HFFc6 (cell line): ENCODE data around the gene C3orf33. TPM values are rescaled to one million over a fixed set of nuclear protein-coding genes. Genes with fewer than 3 reads are reported as not detected.

Experiments used
- DNase-seq: peaks from one replicate; pipeline ENCODE4 v3.0.0-alpha.2; 2018
- H3K27ac Mint-ChIP-seq: 2 replicates; pipeline ENCODE4 v1.8.0; 2020; ENCODE audit warnings: mild to moderate bottlenecking, mixed read lengths
- H3K27me3 Mint-ChIP-seq: 2 replicates; pipeline ENCODE4 v1.8.0; 2021; ENCODE audit warnings: mild to moderate bottlenecking, moderate library complexity, mixed read lengths; ENCODE audit not compliant: insufficient read depth
- H3K36me3 Mint-ChIP-seq: 2 replicates; pipeline ENCODE4 v1.8.0; 2021; ENCODE audit warnings: low read depth, mixed read lengths
- H3K4me1 Mint-ChIP-seq: 2 replicates; pipeline ENCODE4 v1.8.0; 2020; ENCODE audit warnings: low read depth, mixed read lengths
- H3K4me3 Mint-ChIP-seq: 2 replicates; pipeline ENCODE4 v1.8.0; 2020; ENCODE audit warnings: mild to moderate bottlenecking, moderate library complexity, mixed read lengths
- H3K9me3 Mint-ChIP-seq: 2 replicates; pipeline ENCODE4 v1.8.0; 2020; ENCODE audit warnings: mild to moderate bottlenecking, mixed read lengths
- total RNA-seq, 6 experiments: library from RNA; stranded (reverse); fragmentation: NEBNext Ultra II Directional; extraction: Animal tissue kit (Norgen Biotek cat#: 25700); gene quantifications; 2 replicates in 1 of 6; 3 replicates in 5 of 6; pipeline ENCODE4 v1.2.3, GENCODE V29; 2021
- TF ChIP-seq, protein P1 (sequence below): fragments of 200-600 bp; sonication (generic); IDR thresholded peaks from 2 replicates; pipeline ENCODE4 v1.5.0; 2021; ENCODE audit warnings: antibody characterized with exemption, mild to moderate bottlenecking

C3orf33 gene
- total RNA-seq, 6 experiments from 2014 or later, result 3.3 to 4.5 (median 3.6) TPM

GRCh38 chr3:155791190-155791589 lies 14.9 kb downstream of the C3orf33 start:
- TF ChIP-seq, protein P1, sequence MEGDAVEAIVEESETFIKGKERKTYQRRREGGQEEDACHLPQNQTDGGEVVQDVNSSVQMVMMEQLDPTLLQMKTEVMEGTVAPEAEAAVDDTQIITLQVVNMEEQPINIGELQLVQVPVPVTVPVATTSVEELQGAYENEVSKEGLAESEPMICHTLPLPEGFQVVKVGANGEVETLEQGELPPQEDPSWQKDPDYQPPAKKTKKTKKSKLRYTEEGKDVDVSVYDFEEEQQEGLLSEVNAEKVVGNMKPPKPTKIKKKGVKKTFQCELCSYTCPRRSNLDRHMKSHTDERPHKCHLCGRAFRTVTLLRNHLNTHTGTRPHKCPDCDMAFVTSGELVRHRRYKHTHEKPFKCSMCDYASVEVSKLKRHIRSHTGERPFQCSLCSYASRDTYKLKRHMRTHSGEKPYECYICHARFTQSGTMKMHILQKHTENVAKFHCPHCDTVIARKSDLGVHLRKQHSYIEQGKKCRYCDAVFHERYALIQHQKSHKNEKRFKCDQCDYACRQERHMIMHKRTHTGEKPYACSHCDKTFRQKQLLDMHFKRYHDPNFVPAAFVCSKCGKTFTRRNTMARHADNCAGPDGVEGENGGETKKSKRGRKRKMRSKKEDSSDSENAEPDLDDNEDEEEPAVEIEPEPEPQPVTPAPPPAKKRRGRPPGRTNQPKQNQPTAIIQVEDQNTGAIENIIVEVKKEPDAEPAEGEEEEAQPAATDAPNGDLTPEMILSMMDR, result no peak
- no peak for DNase-seq
- Mint-ChIP-seq H3K4me1 (no peaks in the 10 kb centered on the region), H3K4me3 (no peak overlapping the region), H3K36me3 (peaks cover 11% of the 10 kb centered on the region), H3K9me3 (no peaks in the 10 kb centered on the region), H3K27me3 (no peaks in the 10 kb centered on the region), H3K27ac (no peak overlapping the region)

DNA sequence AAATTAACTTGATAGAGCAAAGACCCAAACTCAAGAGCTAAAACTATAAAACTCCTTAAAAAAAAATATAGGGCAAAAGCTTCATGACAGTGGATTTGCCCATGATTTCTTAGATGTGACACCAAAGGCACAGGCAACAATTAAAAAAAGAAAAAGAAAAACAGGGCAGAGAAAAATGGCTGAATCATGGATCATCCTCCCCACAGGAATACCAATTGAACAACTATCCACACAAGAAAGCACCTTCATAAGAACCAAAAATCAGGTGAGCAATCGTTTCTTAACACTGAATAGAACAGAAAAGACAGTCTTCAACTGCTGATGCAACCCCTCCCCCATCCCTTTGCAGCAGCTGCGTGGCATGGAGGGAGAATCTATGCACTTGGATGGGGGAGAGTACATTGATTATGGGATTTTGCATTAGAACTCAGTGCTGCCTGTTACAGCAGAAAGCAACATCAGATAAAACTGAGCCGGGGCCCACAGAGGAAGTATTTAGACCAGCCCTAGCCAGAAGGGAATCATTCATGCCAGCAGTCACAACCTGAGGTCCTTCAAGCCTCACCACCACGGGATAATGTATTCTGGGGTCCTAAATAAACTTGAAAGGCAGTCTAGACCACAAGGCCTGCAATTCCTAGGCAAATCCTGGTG lies 15.7 kb downstream of the C3orf33 start:
- no peaks in the 10 kb centered on the region for H3K27me3 Mint-ChIP-seq
- no peaks in the 10 kb centered on the region for H3K4me1 Mint-ChIP-seq
- H3K27ac Mint-ChIP-seq, result no peak overlapping the region
- H3K4me3 Mint-ChIP-seq, result no peak overlapping the region
- H3K36me3 Mint-ChIP-seq, result peaks cover 7% of the 10 kb centered on the region
- TF ChIP-seq, protein P1, result no peak
- DNase-seq, result no peak
- H3K9me3 Mint-ChIP-seq, result no peaks in the 10 kb centered on the region

- DNase-seq, result no peak
- TF ChIP-seq, protein P1, result no peak
- H3K4me3 Mint-ChIP-seq, result no peak overlapping the region
Observed at GRCh38 chr3:155785662-155786295, 20.3 kb downstream of the C3orf33 start.

DNA sequence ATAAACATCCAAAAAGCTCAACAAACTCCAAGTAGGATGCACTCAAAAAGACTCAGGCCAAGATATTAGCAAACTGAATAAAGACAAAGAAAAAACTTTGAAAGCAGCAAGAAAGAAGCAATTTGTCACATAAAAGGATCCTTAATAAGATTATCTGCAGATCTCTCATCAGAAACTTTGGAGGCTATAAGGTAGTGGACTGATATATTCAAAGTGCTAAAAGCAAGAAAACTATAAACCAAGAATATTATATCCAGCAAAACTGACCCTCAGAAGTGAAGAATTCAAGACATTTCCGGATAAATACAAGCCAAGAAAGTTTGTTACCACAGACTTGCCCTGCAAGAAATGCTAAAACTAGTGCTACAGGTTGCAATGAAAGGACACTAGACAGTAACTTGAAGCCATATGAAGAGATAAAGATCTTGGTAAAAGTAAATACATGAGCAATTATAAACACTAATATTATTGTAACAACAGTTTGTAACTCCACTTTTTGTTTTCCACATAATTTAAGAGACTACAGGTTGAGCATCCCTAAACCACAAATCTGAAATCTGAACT lies 23.6 kb downstream of the C3orf33 start:
- no peak overlapping the region for H3K27ac Mint-ChIP-seq
- peaks cover 8% of the 10 kb centered on the region for H3K9me3 Mint-ChIP-seq
- H3K4me3 Mint-ChIP-seq, result no peak overlapping the region
- no peaks in the 10 kb centered on the region for H3K27me3 Mint-ChIP-seq
- no peak for DNase-seq
- H3K4me1 Mint-ChIP-seq, result peaks cover 11% of the 10 kb centered on the region
- H3K36me3 Mint-ChIP-seq, result peaks cover 8% of the 10 kb centered on the region
- TF ChIP-seq, protein P1, result no peak

More at GRCh38 chr3:155785662-155786295, 20.3 kb downstream of the C3orf33 start:
- Mint-ChIP-seq H3K36me3 (peaks cover 8% of the 10 kb centered on the region), H3K9me3 (peaks cover 8% of the 10 kb centered on the region), H3K4me1 (no peaks in the 10 kb centered on the region), H3K27me3 (no peaks in the 10 kb centered on the region), H3K27ac (no peak overlapping the region)

DNA sequence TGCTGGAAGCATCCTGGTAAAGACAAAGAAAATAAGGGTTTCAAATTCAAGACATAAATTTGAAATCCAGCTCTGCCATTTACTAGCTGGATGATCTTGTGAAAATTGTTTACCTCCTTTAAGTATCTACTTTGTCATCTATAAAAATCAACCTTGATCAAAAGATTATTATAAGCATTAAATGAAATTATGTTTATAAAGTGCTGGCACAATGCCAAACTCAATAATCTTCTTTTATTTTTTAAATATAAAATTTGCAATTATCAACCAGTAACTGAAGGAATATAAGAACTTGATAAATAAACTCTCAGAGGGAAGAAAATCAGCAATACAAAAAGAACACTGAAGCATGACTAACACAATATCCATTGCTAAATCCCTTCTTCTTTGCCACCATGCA lies 25.8 kb downstream of the C3orf33 start:
- no peak overlapping the region for H3K4me3 Mint-ChIP-seq
- H3K36me3 Mint-ChIP-seq, result peaks cover 8% of the 10 kb centered on the region
- peaks cover 11% of the 10 kb centered on the region for H3K4me1 Mint-ChIP-seq
- H3K27ac Mint-ChIP-seq, result no peak overlapping the region
- no peaks in the 10 kb centered on the region for H3K27me3 Mint-ChIP-seq
- TF ChIP-seq, protein P1, result no peak
- peaks cover 8% of the 10 kb centered on the region for H3K9me3 Mint-ChIP-seq
- no peak for DNase-seq
